Fibroblast of villous mesenchyme (primary cell): Measurements from ENCODE around the gene TMEM120B. TPM values are rescaled to one million over a fixed set of nuclear protein-coding genes. Genes with fewer than 3 reads are reported as not detected.
A peak's percentile ranks its signal among the peaks of the same experiment; 100 is the strongest.

Experiments used
- DNase-seq: peaks from one replicate; pipeline ENCODE4 v3.0.0-alpha.2; 2010; ENCODE audit warnings: low read depth
- H3K4me3 ChIP-seq: 2 replicates; pipeline ENCODE4 v1.5.1; 2011; ENCODE audit warnings: low read depth, mild to moderate bottlenecking, low read length
- total RNA-seq: library from RNA; depleted of rRNA; stranded (reverse); fragments of >200 nt; gene quantifications from 2 replicates; pipeline ENCODE4 v1.2.3, GENCODE V29; 2012
- TF ChIP-seq, protein P1 (sequence below): IDR thresholded peaks from 2 replicates; pipeline ENCODE4 v1.5.1; 2012; ENCODE audit warnings: low read depth, mild to moderate bottlenecking, low read length; ENCODE audit not compliant: insufficient read depth

The TMEM120B gene
- total RNA-seq, 1 donor, result 16.4 TPM

DNA sequence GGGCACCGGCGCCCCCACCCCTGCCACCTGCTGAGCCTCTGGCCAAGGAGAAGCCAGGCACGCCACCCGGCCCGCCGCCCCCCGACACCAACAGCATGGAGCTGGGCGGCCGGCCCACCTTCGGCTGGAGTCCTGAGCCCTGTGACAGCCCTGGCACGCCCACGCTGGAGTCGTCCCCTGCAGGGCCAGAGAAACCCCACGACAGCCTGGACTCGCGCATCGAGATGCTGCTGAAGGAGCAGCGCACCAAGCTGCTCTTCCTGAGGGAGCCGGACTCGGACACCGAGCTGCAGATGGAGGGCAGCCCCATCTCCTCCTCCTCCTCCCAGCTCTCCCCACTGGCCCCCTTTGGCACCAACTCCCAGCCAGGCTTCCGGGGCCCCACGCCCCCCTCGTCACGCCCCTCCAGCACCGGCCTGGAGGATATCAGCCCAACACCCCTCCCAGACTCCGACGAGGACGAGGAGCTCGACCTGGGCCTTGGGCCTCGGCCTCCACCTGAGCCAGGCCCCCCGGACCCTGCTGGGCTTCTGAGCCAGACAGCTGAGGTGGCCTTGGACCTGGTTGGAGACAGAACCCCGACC, 97.8 kb downstream of the TMEM120B start:
- DNase-seq, result no peak
- TF ChIP-seq, protein P1, sequence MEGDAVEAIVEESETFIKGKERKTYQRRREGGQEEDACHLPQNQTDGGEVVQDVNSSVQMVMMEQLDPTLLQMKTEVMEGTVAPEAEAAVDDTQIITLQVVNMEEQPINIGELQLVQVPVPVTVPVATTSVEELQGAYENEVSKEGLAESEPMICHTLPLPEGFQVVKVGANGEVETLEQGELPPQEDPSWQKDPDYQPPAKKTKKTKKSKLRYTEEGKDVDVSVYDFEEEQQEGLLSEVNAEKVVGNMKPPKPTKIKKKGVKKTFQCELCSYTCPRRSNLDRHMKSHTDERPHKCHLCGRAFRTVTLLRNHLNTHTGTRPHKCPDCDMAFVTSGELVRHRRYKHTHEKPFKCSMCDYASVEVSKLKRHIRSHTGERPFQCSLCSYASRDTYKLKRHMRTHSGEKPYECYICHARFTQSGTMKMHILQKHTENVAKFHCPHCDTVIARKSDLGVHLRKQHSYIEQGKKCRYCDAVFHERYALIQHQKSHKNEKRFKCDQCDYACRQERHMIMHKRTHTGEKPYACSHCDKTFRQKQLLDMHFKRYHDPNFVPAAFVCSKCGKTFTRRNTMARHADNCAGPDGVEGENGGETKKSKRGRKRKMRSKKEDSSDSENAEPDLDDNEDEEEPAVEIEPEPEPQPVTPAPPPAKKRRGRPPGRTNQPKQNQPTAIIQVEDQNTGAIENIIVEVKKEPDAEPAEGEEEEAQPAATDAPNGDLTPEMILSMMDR, result no peak
- H3K4me3 ChIP-seq, result no peak overlapping the region

GRCh38 chr12:121810833-121811433, 98.4 kb downstream of the TMEM120B start:
- TF ChIP-seq, protein P1, result no peak
- peak overlapping the region; percentile 69 for H3K4me3 ChIP-seq
- no peak for DNase-seq

DNA sequence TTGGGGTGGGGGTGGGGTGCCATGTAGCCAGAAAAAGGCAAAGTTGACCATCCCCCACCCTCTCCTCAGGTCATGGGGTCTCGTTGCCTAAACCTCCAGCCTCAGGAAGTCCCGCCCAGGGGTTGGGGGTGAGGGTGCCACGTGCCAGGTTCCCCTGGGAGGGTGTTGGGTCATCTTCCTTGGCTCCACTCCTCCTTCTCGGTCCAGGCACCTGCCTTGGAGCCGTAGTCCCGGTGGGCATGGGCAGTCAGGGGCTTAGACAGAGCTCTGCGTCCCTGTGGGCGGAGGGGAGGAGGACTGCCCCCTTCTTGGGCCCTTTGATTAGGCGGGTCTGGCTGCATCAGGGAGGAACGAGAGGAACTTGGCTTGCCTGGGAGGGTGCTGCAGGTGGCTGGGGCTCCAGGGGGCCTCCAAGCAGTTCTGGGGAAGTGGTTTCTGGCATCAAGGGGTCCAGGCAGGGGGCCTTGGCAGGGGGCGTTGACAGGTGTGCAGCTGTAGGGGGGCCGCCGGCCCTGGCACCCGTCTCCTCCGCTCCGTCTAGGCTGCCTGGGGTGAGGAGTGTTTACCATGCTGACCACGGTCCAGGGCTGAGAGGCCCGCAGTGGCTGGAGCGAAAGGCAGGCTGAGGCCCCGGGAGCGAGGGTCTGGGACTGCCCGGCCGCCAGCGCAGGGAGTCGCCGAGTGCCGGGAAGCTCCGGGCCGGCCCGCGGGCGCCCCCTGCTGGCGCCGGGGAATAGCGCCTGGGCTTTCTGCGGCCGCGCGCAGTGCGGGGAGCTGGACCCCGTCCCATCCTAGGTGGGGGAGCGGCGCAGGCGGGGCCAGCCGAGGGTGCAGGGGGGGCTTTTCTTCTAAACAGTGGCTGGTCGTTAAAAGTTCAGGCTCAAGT, 99.1 kb downstream of the TMEM120B start:
- TF ChIP-seq, protein P1, result peak; percentile 88
- peak; percentile 70 for DNase-seq
- peak overlapping the region; percentile 69 for H3K4me3 ChIP-seq

GRCh38 chr12:121812320-121812871, 99.8 kb downstream of the TMEM120B start:
- H3K4me3 ChIP-seq, result peak overlapping the region; percentile 69
- TF ChIP-seq, protein P1, result no peak
- DNase-seq, result peak; percentile 84

GRCh38 chr12:121812921-121813896, 100.7 kb downstream of the TMEM120B start:
- peak; percentile 48 for DNase-seq
- TF ChIP-seq, protein P1, result no peak
- peak overlapping the region; percentile 69 for H3K4me3 ChIP-seq

GRCh38 chr12:121813951-121814350, 101.4 kb downstream of the TMEM120B start:
- TF ChIP-seq, protein P1, result no peak
- no peak for DNase-seq
- H3K4me3 ChIP-seq, result no peak overlapping the region
